K562 (cell line): Measurements from ENCODE around the gene ASPRV1. TPM values are rescaled to one million over a fixed set of nuclear protein-coding genes. Genes with fewer than 3 reads are reported as not detected.
A peak's percentile ranks its signal among the peaks of the same experiment; 100 is the strongest.

Experiments
- CBFB ChIP-seq: sonication (generic); formaldehyde crosslinking; IDR thresholded peaks from 2 replicates; pipeline ENCODE4 v1.4.0; 2020; ENCODE audit warnings: mild to moderate bottlenecking, missing genetic modification reagents
- CHD1 ChIP-seq: fragments of 200-600 bp; sonication (generic); IDR thresholded peaks from one replicate; pipeline ENCODE4 v1.6.1; 2012; ENCODE audit warnings: mild to moderate bottlenecking, moderate library complexity, low read length, inconsistent platforms
- FOXM1 ChIP-seq, 2 experiments: fragments of 450-650 bp in 1 of 2; sonication (generic) in 1 of 2; formaldehyde crosslinking in 1 of 2; IDR thresholded peaks; 2 replicates each; pipeline versions ENCODE4 v1.6.1 to v1.9.0; 2017 to 2022; ENCODE audit warnings: low read depth in 2 of 2, mild to moderate bottlenecking in 2 of 2, missing genetic modification reagents in 1 of 2, moderate library complexity in 1 of 2
- LCOR ChIP-seq: sonication (generic); formaldehyde crosslinking; IDR thresholded peaks from 2 replicates; pipeline ENCODE4 v1.8.0; 2022; ENCODE audit warnings: mild to moderate bottlenecking, missing genetic modification reagents
- MCM5 ChIP-seq: fragments of 450-650 bp; IDR thresholded peaks from 2 replicates; pipeline ENCODE4 v1.6.1; 2016; ENCODE audit warnings: low read depth
- NFIC ChIP-seq: fragments of 450-650 bp; IDR thresholded peaks from 2 replicates; pipeline ENCODE4 v1.6.1; 2017; ENCODE audit warnings: mild to moderate bottlenecking, inconsistent platforms
- NR1H2 ChIP-seq: sonication (generic); formaldehyde crosslinking; IDR thresholded peaks from 2 replicates; pipeline ENCODE4 v1.4.0; 2020; ENCODE audit warnings: mild to moderate bottlenecking, missing genetic modification reagents
- NRF1 ChIP-seq, 2 experiments: fragments of 450-650 bp; IDR thresholded peaks in 1 of 2; conservative IDR thresholded peaks in 1 of 2; 2 replicates each; pipeline ENCODE4 v1.6.1; 2014; ENCODE audit warnings: mild to moderate bottlenecking in 2 of 2
- PML ChIP-seq: IDR thresholded peaks from 2 replicates; pipeline ENCODE4 v1.6.1; 2012; ENCODE audit warnings: low read length, inconsistent platforms
- TEAD4 ChIP-seq, 2 experiments: sonication (generic) in 1 of 2; formaldehyde crosslinking in 1 of 2; IDR thresholded peaks; 2 replicates each; pipeline versions ENCODE4 v1.6.1 to v1.8.0; 2012 to 2022; ENCODE audit warnings: borderline replicate concordance in 1 of 2, inconsistent platforms in 1 of 2, low read length in 1 of 2, mild to moderate bottlenecking in 1 of 2, missing genetic modification reagents in 1 of 2
- TFAM ChIP-seq: fragments of 250-450 bp; sonication (Bioruptor Pico); conservative IDR thresholded peaks from 2 replicates; pipeline ENCODE4 v1.5.0; 2021; ENCODE audit warnings: mild to moderate bottlenecking, moderate library complexity
- ZBED1 ChIP-seq: IDR thresholded peaks from 2 replicates; pipeline ENCODE4 v1.6.1; 2014
- ZC3H8 ChIP-seq: fragments of 450-650 bp; IDR thresholded peaks from 2 replicates; pipeline ENCODE4 v1.6.1; 2017
- ZEB2 ChIP-seq: fragments of 450-650 bp; IDR thresholded peaks from 2 replicates; pipeline ENCODE4 v1.6.1; 2016
- ZNF282 ChIP-seq: sonication (generic); formaldehyde crosslinking; IDR thresholded peaks from 2 replicates; pipeline ENCODE4 v1.8.1; 2023; ENCODE audit warnings: missing genetic modification reagents
- ZNF695 ChIP-seq: fragments of 450-650 bp; formaldehyde crosslinking; IDR thresholded peaks from 2 replicates; pipeline ENCODE4 v1.4.0; 2020; ENCODE audit warnings: mild to moderate bottlenecking, moderate library complexity
- polyA plus RNA-seq, 8 experiments: library from polyadenylated mRNA; depleted of rRNA in 4 of 8; stranded (reverse) in 5 of 8; unstranded in 3 of 8; fragments of >200 nt; fragmentation: Nextera tagmentation in 2 of 8; fragmentation: Illumina TruSeq in 1 of 8; extraction: Ambion mirVana in 2 of 8; extraction: Trizol in 1 of 8; gene quantifications; 2 replicates each; pipeline versions ENCODE4 v1.2.1 to v1.2.3, GENCODE V29; 2011 to 2014; ENCODE audit warnings: inconsistent platforms in 1 of 8, missing spikeins in 1 of 8
- total RNA-seq, 7 experiments: library from RNA; depleted of rRNA in 6 of 7; stranded (reverse); fragments of >200 nt in 6 of 7; fragmentation: Illumina TruSeq in 2 of 7; extraction: Trizol in 2 of 7; gene quantifications; 2 replicates each; pipeline versions ENCODE4 v1.2.1 to v1.2.3, GENCODE V29; 2011 to 2021; ENCODE audit warnings: low replicate concordance in 1 of 7
- TF ChIP-seq, protein P1 (sequence below), 2 experiments: fragments of 450-650 bp; IDR thresholded peaks; 2 replicates each; pipeline ENCODE4 v1.6.1; 2018; ENCODE audit warnings: mild to moderate bottlenecking in 2 of 2, low read depth in 1 of 2; ENCODE audit not compliant: partially characterized antibody in 2 of 2
- TF ChIP-seq, protein P2 (sequence below): fragments of 250-450 bp; sonication (Bioruptor Pico); IDR thresholded peaks from 2 replicates; pipeline ENCODE4 v1.8.0; 2021; ENCODE audit warnings: moderate library complexity, mild to moderate bottlenecking, inconsistent platforms
- TF ChIP-seq, protein P3 (sequence below): fragments of 450-650 bp; IDR thresholded peaks from 2 replicates; pipeline ENCODE4 v1.6.1; 2016
- TF ChIP-seq, protein P4 (sequence below): sonication (generic); formaldehyde crosslinking; IDR thresholded peaks from 2 replicates; pipeline ENCODE4 v1.8.0; 2022; ENCODE audit warnings: mild to moderate bottlenecking, missing genetic modification reagents

The ASPRV1 gene
- total and polyA plus RNA-seq, 9 of the 15 experiments (the other 6 are each of a cell fraction or from before 2014, with no cell fraction given) = 0.17 to 0.72 (median 0.47) TPM; not detected in 1

DNA sequence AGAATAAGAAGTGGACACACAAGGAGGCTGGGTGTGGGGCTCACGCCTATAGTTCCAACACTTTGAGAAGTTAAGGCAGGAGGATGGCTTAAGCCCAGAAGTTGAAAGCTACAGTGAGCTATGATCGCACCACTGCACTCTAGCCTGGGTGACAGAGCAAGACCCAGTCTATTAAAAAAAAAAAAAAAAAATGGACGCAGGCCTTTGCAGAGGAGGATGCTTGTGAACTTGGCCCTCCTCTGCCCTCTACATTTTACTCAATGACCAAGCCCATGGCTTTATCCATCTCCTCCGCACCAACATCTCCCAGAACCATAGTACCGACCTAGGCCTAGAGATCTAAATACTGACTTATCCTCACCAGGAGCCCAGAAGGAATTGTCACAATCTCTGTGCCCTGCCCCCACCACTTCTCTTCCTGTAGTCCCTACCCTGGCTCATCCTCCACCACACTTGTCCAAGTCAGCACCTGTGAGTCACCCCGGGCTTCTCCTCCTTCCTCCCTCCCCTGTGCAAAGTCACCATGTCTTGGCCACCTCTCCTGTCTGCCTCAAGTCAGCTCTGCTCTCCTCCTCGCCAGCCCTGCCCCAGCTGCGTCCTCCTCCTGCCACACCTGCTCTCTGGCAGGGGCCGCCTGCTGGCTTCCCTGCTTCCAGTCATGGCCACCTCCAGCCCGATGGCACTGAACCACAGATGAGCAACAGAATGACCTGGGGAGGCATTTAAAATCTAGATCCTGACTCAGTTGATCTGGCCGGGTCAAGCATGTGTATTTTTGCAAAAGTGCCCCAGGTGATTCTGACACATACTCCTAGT is 35.8 kb upstream of the ASPRV1 start (continued):
- TF ChIP-seq NR1H2 (CRISPR knock-in tag) = no peak
- TF ChIP-seq ZC3H8 = no peak
- TF ChIP-seq, protein P1, sequence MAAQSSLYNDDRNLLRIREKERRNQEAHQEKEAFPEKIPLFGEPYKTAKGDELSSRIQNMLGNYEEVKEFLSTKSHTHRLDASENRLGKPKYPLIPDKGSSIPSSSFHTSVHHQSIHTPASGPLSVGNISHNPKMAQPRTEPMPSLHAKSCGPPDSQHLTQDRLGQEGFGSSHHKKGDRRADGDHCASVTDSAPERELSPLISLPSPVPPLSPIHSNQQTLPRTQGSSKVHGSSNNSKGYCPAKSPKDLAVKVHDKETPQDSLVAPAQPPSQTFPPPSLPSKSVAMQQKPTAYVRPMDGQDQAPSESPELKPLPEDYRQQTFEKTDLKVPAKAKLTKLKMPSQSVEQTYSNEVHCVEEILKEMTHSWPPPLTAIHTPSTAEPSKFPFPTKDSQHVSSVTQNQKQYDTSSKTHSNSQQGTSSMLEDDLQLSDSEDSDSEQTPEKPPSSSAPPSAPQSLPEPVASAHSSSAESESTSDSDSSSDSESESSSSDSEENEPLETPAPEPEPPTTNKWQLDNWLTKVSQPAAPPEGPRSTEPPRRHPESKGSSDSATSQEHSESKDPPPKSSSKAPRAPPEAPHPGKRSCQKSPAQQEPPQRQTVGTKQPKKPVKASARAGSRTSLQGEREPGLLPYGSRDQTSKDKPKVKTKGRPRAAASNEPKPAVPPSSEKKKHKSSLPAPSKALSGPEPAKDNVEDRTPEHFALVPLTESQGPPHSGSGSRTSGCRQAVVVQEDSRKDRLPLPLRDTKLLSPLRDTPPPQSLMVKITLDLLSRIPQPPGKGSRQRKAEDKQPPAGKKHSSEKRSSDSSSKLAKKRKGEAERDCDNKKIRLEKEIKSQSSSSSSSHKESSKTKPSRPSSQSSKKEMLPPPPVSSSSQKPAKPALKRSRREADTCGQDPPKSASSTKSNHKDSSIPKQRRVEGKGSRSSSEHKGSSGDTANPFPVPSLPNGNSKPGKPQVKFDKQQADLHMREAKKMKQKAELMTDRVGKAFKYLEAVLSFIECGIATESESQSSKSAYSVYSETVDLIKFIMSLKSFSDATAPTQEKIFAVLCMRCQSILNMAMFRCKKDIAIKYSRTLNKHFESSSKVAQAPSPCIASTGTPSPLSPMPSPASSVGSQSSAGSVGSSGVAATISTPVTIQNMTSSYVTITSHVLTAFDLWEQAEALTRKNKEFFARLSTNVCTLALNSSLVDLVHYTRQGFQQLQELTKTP (IDR thresholded peaks at IDR 0.05; ENCODE audit: low read depth in 1 of 2, partially characterized antibody in 2 of 2) = peak; percentile 20 to 43
- TF ChIP-seq CBFB (CRISPR knock-in tag) = no peak
- no peak for TF ChIP-seq LCOR (CRISPR knock-in tag)
- TF ChIP-seq ZNF282 = no peak
- no peak for TF ChIP-seq PML
- TF ChIP-seq, protein P2, sequence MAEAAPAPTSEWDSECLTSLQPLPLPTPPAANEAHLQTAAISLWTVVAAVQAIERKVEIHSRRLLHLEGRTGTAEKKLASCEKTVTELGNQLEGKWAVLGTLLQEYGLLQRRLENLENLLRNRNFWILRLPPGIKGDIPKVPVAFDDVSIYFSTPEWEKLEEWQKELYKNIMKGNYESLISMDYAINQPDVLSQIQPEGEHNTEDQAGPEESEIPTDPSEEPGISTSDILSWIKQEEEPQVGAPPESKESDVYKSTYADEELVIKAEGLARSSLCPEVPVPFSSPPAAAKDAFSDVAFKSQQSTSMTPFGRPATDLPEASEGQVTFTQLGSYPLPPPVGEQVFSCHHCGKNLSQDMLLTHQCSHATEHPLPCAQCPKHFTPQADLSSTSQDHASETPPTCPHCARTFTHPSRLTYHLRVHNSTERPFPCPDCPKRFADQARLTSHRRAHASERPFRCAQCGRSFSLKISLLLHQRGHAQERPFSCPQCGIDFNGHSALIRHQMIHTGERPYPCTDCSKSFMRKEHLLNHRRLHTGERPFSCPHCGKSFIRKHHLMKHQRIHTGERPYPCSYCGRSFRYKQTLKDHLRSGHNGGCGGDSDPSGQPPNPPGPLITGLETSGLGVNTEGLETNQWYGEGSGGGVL (CRISPR knock-in tag) = no peak
- TF ChIP-seq TFAM (CRISPR knock-in tag) = no peak
- TF ChIP-seq TEAD4 (IDR thresholded peaks at IDR 0.05; ENCODE audit: low read length) = no peak
- no peak for TF ChIP-seq TEAD4 (CRISPR knock-in tag; IDR thresholded peaks at IDR 0.05; ENCODE audit: borderline replicate concordance)
- TF ChIP-seq FOXM1 (IDR thresholded peaks at IDR 0.05; ENCODE audit: low read depth) = no peak
- TF ChIP-seq FOXM1 (CRISPR knock-in tag; IDR thresholded peaks at IDR 0.05; ENCODE audit: low read depth) = no peak
- no peak for TF ChIP-seq ZNF695 (CRISPR knock-in tag)
- no peak for TF ChIP-seq ZBED1
- TF ChIP-seq, protein P3, sequence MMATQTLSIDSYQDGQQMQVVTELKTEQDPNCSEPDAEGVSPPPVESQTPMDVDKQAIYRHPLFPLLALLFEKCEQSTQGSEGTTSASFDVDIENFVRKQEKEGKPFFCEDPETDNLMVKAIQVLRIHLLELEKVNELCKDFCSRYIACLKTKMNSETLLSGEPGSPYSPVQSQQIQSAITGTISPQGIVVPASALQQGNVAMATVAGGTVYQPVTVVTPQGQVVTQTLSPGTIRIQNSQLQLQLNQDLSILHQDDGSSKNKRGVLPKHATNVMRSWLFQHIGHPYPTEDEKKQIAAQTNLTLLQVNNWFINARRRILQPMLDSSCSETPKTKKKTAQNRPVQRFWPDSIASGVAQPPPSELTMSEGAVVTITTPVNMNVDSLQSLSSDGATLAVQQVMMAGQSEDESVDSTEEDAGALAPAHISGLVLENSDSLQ = peak; percentile 55
- TF ChIP-seq, protein P4, sequence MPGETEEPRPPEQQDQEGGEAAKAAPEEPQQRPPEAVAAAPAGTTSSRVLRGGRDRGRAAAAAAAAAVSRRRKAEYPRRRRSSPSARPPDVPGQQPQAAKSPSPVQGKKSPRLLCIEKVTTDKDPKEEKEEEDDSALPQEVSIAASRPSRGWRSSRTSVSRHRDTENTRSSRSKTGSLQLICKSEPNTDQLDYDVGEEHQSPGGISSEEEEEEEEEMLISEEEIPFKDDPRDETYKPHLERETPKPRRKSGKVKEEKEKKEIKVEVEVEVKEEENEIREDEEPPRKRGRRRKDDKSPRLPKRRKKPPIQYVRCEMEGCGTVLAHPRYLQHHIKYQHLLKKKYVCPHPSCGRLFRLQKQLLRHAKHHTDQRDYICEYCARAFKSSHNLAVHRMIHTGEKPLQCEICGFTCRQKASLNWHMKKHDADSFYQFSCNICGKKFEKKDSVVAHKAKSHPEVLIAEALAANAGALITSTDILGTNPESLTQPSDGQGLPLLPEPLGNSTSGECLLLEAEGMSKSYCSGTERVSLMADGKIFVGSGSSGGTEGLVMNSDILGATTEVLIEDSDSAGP = no peak
- peak; percentile 80 for TF ChIP-seq NFIC
- TF ChIP-seq NRF1 (conservative IDR thresholded peaks at IDR 0.05 in 1 of 2, IDR thresholded peaks at IDR 0.05 in 1 of 2) = no peak; a peak in 3 of 4 replicates
- no peak for TF ChIP-seq MCM5
- peak; percentile 96 for TF ChIP-seq ZEB2
- TF ChIP-seq CHD1 = no peak
